Testis (tissue), 3 donors: ENCODE measurements around the gene GLRX3. TPM values are rescaled to one million over a fixed set of nuclear protein-coding genes. Genes with fewer than 3 reads are reported as not detected.

Experiments used
- DNase-seq: peaks from one replicate; pipeline ENCODE4 v3.0.0-alpha.2; 2019
- H3K27ac ChIP-seq, 2 donors: fragments of 200-600 bp; sonication (generic); one replicate each; pipeline ENCODE4 v1.5.1; 2019
- H3K27me3 ChIP-seq: fragments of 200-600 bp; sonication (generic); one replicate; pipeline ENCODE4 v1.5.1; 2019
- H3K36me3 ChIP-seq: fragments of 200-600 bp; sonication (generic); one replicate; pipeline ENCODE4 v1.5.1; 2017; ENCODE audit warnings: low read depth; ENCODE audit errors: missing control alignments
- H3K4me1 ChIP-seq: fragments of 200-600 bp; sonication (generic); one replicate; pipeline ENCODE4 v1.5.1; 2019
- H3K4me3 ChIP-seq, 2 donors: fragments of 200-600 bp; sonication (generic); one replicate each; pipeline ENCODE4 v1.5.1; 2017 to 2019
- H3K9me3 ChIP-seq: fragments of 200-600 bp; sonication (generic); one replicate; pipeline ENCODE4 v1.5.1; 2017
- POLR2A ChIP-seq: fragments of 450-650 bp; IDR thresholded peaks from one replicate; pipeline ENCODE4 v1.6.1; 2017; ENCODE audit warnings: antibody characterized with exemption, mild to moderate bottlenecking, moderate library complexity
- WGBS, 2 donors: methylation state at CpG; one replicate each; pipeline ENCODE4 v1.1.5; 2018; 5-methylcytosine and 5-hydroxymethylcytosine counted together
- intact Hi-C: fragments of 100-400 bp; cut with DNase I; formaldehyde crosslinking; loops from one replicate; pipeline ENCODE4 v1.15.1; 2023; ENCODE audit warnings: low total_unique reads
- polyA plus RNA-seq: library from polyadenylated mRNA; stranded (reverse); fragments of 350-450 nt; fragmentation: Illumina TruSeq; extraction: RNeasy Lipid Tissue Mini Kit (QIAGEN cat#74804); gene quantifications from one replicate; pipeline ENCODE4 v1.2.3, GENCODE V29; 2014; ENCODE audit warnings: low read depth, low replicate concordance; ENCODE audit not compliant: insufficient read depth
- total RNA-seq, 2 donors: library from RNA; depleted of rRNA; stranded (reverse); fragments of >200 nt; gene quantifications; one replicate each; pipeline ENCODE4 v1.2.3, GENCODE V29; 2016
- TF ChIP-seq, protein P1 (sequence below), 3 experiments: fragments of 450-650 bp in 2 of 3; fragments of 200-600 bp in 1 of 3; sonication (generic) in 1 of 3; IDR thresholded peaks; one replicate each; pipeline ENCODE4 v1.5.1; 2016 to 2019; ENCODE audit warnings: antibody characterized with exemption in 3 of 3, mild to moderate bottlenecking in 2 of 3, moderate library complexity in 1 of 3

GLRX3 gene
- total and polyA plus RNA-seq, 3 donors from 2014 or later = 60.8 to 141 (median 63.5) TPM

DNA sequence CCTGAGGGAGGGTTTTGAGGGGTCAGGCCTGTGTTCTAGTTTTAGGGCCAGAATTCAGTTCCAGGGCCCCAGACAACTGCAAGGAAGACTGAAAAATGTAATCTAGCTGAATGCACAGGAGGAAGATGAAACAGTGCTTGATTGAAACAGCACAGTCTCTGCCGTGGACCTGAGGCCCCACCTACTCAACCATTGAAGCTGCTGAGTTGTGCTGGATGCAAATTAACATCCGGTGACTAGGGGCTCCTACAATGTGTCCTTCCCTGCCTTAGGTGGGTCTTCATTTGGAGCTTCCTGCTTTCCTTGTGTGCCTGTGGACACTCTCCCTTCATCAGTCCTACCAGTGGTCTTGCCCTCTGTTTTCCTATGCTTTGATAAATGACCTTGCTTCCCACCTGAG, 5.7 kb downstream of the GLRX3 start:
- WGBS, 2 donors = 50 to 62% methylated on average over 2 of the region's 2 CpGs
- DNase-seq = no peak
- no peak overlapping the region for H3K4me3 ChIP-seq
- no peaks in the 10 kb centered on the region for H3K9me3 ChIP-seq
- no peaks in the 10 kb centered on the region for H3K27me3 ChIP-seq
- TF ChIP-seq POLR2A = no peak
- TF ChIP-seq, protein P1, sequence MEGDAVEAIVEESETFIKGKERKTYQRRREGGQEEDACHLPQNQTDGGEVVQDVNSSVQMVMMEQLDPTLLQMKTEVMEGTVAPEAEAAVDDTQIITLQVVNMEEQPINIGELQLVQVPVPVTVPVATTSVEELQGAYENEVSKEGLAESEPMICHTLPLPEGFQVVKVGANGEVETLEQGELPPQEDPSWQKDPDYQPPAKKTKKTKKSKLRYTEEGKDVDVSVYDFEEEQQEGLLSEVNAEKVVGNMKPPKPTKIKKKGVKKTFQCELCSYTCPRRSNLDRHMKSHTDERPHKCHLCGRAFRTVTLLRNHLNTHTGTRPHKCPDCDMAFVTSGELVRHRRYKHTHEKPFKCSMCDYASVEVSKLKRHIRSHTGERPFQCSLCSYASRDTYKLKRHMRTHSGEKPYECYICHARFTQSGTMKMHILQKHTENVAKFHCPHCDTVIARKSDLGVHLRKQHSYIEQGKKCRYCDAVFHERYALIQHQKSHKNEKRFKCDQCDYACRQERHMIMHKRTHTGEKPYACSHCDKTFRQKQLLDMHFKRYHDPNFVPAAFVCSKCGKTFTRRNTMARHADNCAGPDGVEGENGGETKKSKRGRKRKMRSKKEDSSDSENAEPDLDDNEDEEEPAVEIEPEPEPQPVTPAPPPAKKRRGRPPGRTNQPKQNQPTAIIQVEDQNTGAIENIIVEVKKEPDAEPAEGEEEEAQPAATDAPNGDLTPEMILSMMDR (IDR thresholded peaks at IDR 0.05) = no peak
- no peak overlapping the region for H3K27ac ChIP-seq
- intact Hi-C loops = no loop called here
- H3K36me3 ChIP-seq = no peaks in the 10 kb centered on the region
- H3K4me1 ChIP-seq = peaks cover 12% of the 10 kb centered on the region

- TF ChIP-seq POLR2A = no peak
- TF ChIP-seq, protein P1 (IDR thresholded peaks at IDR 0.05) = no peak
- no peaks in the 10 kb centered on the region for H3K36me3 ChIP-seq
- no peak overlapping the region for H3K4me3 ChIP-seq
- H3K27ac ChIP-seq = no peak overlapping the region
- intact Hi-C loops = no loop called here
- no peaks in the 10 kb centered on the region for H3K9me3 ChIP-seq
- peaks cover 3% of the 10 kb centered on the region for H3K4me1 ChIP-seq
- WGBS, 2 donors = 66 to 92% methylated on average over 4 of the region's 4 CpGs
- no peak for DNase-seq
- no peaks in the 10 kb centered on the region for H3K27me3 ChIP-seq
Observed at GRCh38 chr10:130146042-130146441, 9.9 kb downstream of the GLRX3 start.

DNA sequence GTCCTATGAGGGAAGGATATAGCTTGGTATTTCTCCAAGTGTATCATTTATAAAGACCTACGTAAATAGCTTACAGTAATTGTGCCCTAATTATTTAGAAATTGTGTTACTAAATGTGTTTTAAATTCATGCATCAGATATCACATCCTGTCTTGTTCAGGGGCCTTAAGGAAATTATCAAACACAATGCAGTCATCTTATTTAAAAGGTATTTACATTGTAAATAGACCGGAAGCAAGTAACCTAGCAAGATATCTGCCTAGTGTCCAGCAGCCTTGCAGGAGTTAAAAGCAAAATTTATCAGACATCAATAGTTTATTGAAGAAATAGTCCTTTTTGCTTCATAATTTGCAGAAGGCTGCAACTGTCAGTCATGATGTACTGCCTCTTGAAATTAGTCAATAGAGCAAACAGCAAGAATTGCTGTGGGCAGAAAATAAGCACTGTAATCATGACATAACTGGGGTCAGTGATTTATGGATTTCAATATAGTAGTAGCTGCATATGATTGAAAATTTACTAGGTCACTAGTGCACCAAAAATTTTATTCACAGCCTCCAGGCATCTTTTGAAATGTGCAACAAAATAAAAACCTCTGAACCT, 23.1 kb downstream of the GLRX3 start:
- intact Hi-C loops = no loop called here
- H3K36me3 ChIP-seq = no peaks in the 10 kb centered on the region
- no peak overlapping the region for H3K4me3 ChIP-seq

DNA sequence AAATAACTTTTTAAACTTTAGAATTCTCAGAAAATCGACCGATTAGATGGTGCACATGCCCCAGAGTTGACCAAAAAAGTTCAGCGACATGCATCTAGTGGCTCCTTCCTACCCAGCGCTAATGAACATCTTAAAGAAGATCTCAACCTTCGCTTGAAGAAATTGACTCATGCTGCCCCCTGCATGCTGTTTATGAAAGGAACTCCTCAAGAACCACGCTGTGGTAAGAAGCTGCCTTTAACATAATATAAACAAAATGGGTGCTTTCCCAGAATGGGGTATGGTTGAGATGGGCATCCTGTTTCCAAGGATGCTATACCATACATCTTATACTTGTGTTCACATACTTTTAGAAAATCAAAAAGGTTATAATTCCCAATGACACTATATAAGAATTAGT, 24.6 kb downstream of the GLRX3 start:
- no peak overlapping the region for H3K27ac ChIP-seq
- TF ChIP-seq POLR2A = no peak
- TF ChIP-seq, protein P1 (IDR thresholded peaks at IDR 0.05) = no peak
- H3K4me3 ChIP-seq = no peak overlapping the region
- DNase-seq = no peak
- intact Hi-C loops = no loop called here
- WGBS, 2 donors = 93 to 96% methylated on average over 6 of the region's 6 CpGs
- H3K4me1 ChIP-seq = no peaks in the 10 kb centered on the region
- no peaks in the 10 kb centered on the region for H3K36me3 ChIP-seq
- H3K9me3 ChIP-seq = no peaks in the 10 kb centered on the region
- H3K27me3 ChIP-seq = no peaks in the 10 kb centered on the region

More for the DNA sequence above, 23.1 kb downstream of the GLRX3 start:
- no peak for DNase-seq
- Histone ChIP-seq H3K27ac (no peak overlapping the region), H3K4me1 (no peaks in the 10 kb centered on the region), H3K9me3 (no peaks in the 10 kb centered on the region), H3K27me3 (no peaks in the 10 kb centered on the region)
- TF ChIP-seq, protein P1 (IDR thresholded peaks at IDR 0.05) = no peak
- no peak for TF ChIP-seq POLR2A
- WGBS, 2 donors = 85 to 88% methylated on average over 2 of the region's 2 CpGs

DNA sequence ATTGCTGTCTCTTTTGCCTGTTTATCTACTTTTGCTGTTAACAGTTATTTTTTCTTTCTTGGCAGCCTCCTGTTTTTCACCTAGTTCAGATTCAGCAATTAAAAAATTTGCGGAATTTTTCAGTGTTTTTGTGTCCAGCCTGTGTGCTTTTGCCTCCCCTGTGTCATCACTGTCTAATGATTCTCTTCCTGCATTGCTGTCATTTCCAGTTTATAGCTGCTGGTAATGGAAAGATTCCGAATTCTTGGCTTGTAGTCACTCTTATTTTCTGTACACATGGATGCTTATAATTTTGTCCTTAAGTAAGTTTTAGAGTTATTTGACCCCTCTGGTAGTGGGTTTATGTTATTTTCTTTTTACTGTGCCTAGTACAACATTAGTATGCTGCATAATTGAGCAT, 25.1 kb downstream of the GLRX3 start:
- WGBS, 2 donors = 95 to 100% methylated on average over 2 of the region's 2 CpGs
- intact Hi-C loops = no loop called here
- no peak overlapping the region for H3K4me3 ChIP-seq
- H3K36me3 ChIP-seq = no peaks in the 10 kb centered on the region
- DNase-seq = no peak
- no peaks in the 10 kb centered on the region for H3K9me3 ChIP-seq
- no peaks in the 10 kb centered on the region for H3K4me1 ChIP-seq
- H3K27me3 ChIP-seq = no peaks in the 10 kb centered on the region
- H3K27ac ChIP-seq = no peak overlapping the region
- TF ChIP-seq, protein P1 (IDR thresholded peaks at IDR 0.05) = no peak
- no peak for TF ChIP-seq POLR2A
